Measurements from ENCODE around the gene MORN1.
A peak's percentile ranks its signal among the peaks of the same experiment; 100 is the strongest.

MORN1 gene

GRCh38 chr1:2409745-2410144, 18.4 kb upstream of the MORN1 start:
- no peak for FAIRE-seq
- no peak for TF ChIP-seq CTCF (IDR thresholded peaks at IDR 0.05; ENCODE audit: insufficient read depth, missing control alignments)
- DNase-seq (ENCODE audit: insufficient read length, low spot score), result no peak

DNA sequence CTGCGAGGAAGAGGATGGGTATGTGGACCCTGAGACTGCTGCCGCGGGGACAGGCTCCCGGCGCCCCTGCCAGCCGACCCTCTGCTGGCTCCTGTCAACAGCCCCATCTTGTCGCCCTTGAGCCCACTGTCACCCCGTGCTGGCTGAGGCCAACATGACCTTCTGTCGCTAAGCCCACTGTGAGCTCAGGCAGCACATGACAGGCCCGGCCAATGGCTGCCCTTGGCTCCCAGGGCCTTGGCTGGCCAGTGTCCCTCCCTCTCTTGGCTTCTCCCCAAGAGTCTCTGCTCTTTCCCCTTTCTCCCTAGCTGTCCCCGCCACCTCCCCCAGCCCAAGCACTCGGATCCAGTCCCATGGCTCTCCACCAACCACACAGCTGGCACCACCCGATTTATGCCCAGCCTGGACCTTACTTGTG, 17.5 kb upstream of the MORN1 start:
- no peak for FAIRE-seq
- DNase-seq (ENCODE audit: insufficient read length, low spot score), result no peak
- no peak for TF ChIP-seq CTCF (IDR thresholded peaks at IDR 0.05; ENCODE audit: insufficient read depth, missing control alignments)

- FAIRE-seq (no peak), DNase-seq (ENCODE audit: insufficient read length, low spot score) (no peak)
- TF ChIP-seq CTCF (IDR thresholded peaks at IDR 0.05; ENCODE audit: insufficient read depth, missing control alignments), result no peak
Measured at GRCh38 chr1:2408456-2408855, 17.1 kb upstream of the MORN1 start.

DNA sequence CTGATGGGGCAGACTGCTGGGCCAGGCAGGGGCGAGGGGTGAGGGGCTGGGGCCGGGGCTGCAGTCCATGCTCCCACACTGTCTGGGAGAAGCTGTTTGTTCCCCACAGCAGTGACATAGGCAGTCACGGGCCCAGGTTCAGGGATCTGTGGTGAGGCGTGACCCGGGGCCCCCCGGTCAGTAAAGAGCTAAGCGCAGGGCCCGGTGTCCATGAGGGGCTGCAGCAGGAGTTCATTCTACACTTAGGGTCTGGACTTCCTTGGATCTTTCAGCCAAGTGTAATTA, 16.6 kb upstream of the MORN1 start:
- no peak for FAIRE-seq
- TF ChIP-seq CTCF (IDR thresholded peaks at IDR 0.05; ENCODE audit: insufficient read depth, missing control alignments), result no peak
- DNase-seq (ENCODE audit: insufficient read length, low spot score), result no peak

- no peak for TF ChIP-seq CTCF (IDR thresholded peaks at IDR 0.05; ENCODE audit: insufficient read depth, missing control alignments)
- DNase-seq (ENCODE audit: insufficient read length, low spot score), result no peak
- FAIRE-seq, result no peak
Measured at GRCh38 chr1:2407166-2407990, 16.0 kb upstream of the MORN1 start.

DNA sequence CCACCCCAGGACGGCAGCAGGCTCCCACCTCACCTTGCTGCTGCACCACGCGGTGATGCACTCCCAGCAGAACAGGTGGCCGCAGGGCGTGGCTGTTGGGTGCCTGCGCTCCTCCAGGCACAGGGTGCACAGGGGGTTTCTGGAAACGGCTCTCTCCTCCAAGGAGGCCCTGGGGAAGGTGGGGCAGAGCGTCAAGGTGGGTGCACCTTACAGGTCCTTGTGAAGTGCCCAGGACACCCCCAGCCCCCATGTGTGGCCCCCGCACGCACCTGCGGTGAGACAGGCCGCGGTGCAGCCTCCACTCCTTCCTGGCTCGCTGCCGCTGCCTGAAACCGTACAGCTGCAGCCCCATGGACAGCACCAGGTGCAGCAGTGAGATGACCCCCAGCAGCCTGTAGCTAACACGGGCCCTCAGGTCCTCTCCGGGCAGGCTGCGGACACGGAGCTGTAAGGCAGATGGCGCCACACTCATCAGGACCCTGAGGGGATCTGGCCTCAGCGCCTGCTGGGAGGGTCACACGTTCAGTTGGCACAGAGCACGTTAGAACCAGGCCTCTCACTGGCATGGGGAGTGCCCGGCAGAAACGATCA, 15.2 kb upstream of the MORN1 start:
- DNase-seq (ENCODE audit: insufficient read length, low spot score) (no peak), FAIRE-seq (no peak)
- TF ChIP-seq CTCF (IDR thresholded peaks at IDR 0.05; ENCODE audit: insufficient read depth, missing control alignments), result peak; percentile 5

GRCh38 chr1:2405588-2406295, 14.4 kb upstream of the MORN1 start:
- DNase-seq (ENCODE audit: insufficient read length, low spot score) (no peak), FAIRE-seq (no peak)
- TF ChIP-seq CTCF (IDR thresholded peaks at IDR 0.05; ENCODE audit: insufficient read depth, missing control alignments), result no peak

Measured in D721Med (cell line).